ENCODE measurements around the gene ACBD4. TPM values are rescaled to one million over a fixed set of nuclear protein-coding genes. Genes with fewer than 3 reads are reported as not detected.
"Not testable (repeated sequence)": the region's sequence is repeated elsewhere in the genome, so short reads cannot be mapped to it uniquely, and the experiment has no call there.

Gene ACBD4
- total and polyA plus RNA-seq, 7 donors: 13.2 to 36.5 (median 21.2) TPM

DNA sequence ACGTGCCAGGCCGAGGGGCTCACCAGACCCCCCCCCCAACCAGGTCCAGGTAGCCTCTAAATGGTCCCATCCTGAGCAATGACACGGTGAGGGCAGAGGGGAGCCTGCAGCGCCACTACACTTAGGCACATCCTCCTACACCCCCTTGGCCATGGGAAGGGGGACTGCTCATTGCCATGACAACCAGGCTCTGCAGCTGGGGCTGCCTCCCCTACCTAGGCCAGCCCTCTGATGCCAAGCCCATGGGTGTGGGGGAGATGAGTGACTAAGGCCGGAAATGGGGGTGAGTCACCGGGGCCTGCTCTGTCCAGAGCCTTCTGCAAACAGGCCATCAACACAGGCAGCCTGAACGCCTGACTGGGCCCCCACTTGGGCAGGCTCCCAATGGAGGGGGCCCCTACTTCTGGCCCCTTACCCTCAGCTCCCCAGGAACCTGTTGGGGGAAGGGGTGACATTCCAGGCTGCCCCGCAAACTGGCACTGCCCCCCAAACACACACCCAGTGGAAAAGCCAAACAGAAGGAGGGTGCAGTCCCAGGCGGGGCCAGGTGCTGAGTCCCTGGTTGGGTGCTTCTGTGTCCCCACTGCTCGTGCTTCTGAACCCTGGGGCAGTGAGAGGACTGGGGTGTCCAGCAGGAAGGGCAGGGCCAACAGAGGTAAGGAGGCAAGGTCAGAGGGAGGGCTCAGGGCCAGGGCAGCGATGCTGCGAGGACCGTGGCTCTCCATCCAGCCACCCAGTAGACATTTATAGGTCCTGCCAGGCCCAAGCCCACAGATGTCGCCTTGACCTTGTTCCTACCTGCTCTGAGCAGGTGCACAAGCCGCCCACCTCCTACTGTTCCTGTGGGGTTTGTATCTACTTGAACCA, 11.3 kb upstream of the ACBD4 start:
- WGBS, 2 donors: 45 to 62% methylated on average over 15 of the region's 15 CpGs
- Histone ChIP-seq H3K27ac (peak overlapping the region; percentile 20 to 73 (median 49)), H3K4me1 (peaks cover 0 to 56% (median 52%) of the 10 kb centered on the region in 4 donors), H3K4me3 (no peak overlapping the region), H3K27me3 (no peaks in the 10 kb centered on the region), H3K36me3 (peaks cover 0 to 18% (median 6%) of the 10 kb centered on the region in 4 donors), H3K9me3 (no peaks in the 10 kb centered on the region)
- TF ChIP-seq EP300 (IDR thresholded peaks at IDR 0.05) (no peak), POLR2AphosphoS5 (IDR thresholded peaks at IDR 0.05) (peak in 1 of 4 donors; percentile 45)
- intact Hi-C loops (cut with DNase I): no loop called here
- DNase-seq: peak; percentile 84

DNA sequence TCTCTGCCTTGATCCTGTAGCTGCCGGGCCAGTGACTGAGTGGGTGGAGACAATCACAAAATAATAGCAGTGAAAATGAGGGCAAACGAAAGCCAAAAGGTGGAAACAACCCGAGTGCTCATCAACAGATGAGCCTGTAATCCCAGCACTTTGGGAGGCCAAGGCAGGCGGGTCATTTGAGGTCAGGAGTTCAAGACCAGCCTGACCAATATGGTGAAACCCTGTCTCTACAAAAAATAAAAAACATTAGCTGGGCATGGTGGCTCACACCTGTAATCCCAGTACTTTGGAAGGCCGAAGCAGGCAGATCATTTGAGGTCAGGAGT, 10.7 kb upstream of the ACBD4 start:
- Histone ChIP-seq H3K4me1 (peaks cover 0 to 62% (median 58%) of the 10 kb centered on the region in 4 donors), H3K36me3 (peaks cover 0 to 12% (median 5%) of the 10 kb centered on the region in 4 donors), H3K27ac (peak overlapping the region in 3 of 4 donors; percentile 48 to 73 (median 50))
- H3K4me3 ChIP-seq; intact Hi-C loops (cut with DNase I); H3K27me3 ChIP-seq; DNase-seq; H3K9me3 ChIP-seq: not testable (repeated sequence)
- 54 to 72% methylated on average over 5 of the region's 5 CpGs for WGBS, 2 donors

DNA sequence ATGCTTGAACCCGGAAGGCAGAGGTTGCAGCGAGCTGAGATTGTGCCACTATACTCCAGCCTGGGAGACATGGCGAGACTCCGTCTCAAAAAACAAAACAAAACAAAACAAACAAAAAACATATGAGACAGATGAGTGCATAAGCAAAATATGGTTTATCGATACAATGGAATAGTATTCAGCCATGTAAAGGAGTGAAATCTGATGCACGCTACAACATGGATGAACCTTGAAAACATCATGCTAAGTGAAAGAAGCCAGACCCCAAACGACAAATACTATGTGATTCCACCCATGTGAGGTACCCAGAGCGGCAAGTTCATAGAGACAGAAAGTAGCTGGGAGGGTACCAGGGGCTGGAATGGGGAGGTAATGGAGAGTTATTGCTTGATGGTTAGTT, 10.0 kb upstream of the ACBD4 start:
- no peaks in the 10 kb centered on the region for H3K9me3 ChIP-seq
- intact Hi-C loops (cut with DNase I): no loop called here
- H3K27ac ChIP-seq: no peak overlapping the region
- peaks cover 0 to 70% (median 65%) of the 10 kb centered on the region in 4 donors for H3K4me1 ChIP-seq
- no peak overlapping the region for H3K4me3 ChIP-seq
- DNase-seq: no peak
- H3K27me3 ChIP-seq: no peaks in the 10 kb centered on the region
- 98% methylated on average over 8 of the region's 8 CpGs for WGBS, 2 donors
- H3K36me3 ChIP-seq: peaks cover 0 to 4% (median 0%) of the 10 kb centered on the region in 4 donors
- TF ChIP-seq, protein P1, sequence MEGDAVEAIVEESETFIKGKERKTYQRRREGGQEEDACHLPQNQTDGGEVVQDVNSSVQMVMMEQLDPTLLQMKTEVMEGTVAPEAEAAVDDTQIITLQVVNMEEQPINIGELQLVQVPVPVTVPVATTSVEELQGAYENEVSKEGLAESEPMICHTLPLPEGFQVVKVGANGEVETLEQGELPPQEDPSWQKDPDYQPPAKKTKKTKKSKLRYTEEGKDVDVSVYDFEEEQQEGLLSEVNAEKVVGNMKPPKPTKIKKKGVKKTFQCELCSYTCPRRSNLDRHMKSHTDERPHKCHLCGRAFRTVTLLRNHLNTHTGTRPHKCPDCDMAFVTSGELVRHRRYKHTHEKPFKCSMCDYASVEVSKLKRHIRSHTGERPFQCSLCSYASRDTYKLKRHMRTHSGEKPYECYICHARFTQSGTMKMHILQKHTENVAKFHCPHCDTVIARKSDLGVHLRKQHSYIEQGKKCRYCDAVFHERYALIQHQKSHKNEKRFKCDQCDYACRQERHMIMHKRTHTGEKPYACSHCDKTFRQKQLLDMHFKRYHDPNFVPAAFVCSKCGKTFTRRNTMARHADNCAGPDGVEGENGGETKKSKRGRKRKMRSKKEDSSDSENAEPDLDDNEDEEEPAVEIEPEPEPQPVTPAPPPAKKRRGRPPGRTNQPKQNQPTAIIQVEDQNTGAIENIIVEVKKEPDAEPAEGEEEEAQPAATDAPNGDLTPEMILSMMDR (IDR thresholded peaks at IDR 0.05): no peak
- TF ChIP-seq POLR2A (IDR thresholded peaks at IDR 0.05) (no peak), EP300 (IDR thresholded peaks at IDR 0.05) (no peak), POLR2AphosphoS5 (IDR thresholded peaks at IDR 0.05) (no peak)

DNA sequence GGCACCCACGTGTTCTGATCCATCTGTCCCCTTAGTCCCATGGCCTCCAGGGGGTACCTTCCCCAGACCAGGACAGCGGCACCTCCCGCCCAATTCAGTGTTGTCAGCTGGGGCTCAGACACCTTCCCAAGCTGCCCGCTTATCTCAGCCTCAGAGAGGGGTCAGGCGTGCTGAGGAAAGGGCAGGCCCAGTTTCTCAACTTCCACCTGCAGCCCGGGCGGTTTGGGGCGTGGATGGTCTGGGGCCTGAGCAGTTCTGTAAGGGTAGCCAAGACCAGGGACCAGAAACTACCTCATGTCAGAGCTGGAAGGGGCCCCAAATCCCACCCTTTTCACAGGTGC, 8.3 kb upstream of the ACBD4 start:
- intact Hi-C loops (cut with DNase I): no loop called here
- DNase-seq: peak; percentile 62
- no peaks in the 10 kb centered on the region for H3K36me3 ChIP-seq
- H3K9me3 ChIP-seq: no peaks in the 10 kb centered on the region
- peak overlapping the region; percentile 82 to 100 (median 98) for H3K27ac ChIP-seq
- WGBS, 2 donors: 25 to 79% methylated on average over 8 of the region's 8 CpGs
- TF ChIP-seq POLR2AphosphoS5 (IDR thresholded peaks at IDR 0.05): no peak
- no peak for TF ChIP-seq EP300 (IDR thresholded peaks at IDR 0.05)
- TF ChIP-seq, protein P1 (IDR thresholded peaks at IDR 0.05): no peak
- no peak for TF ChIP-seq POLR2A (IDR thresholded peaks at IDR 0.05)
- H3K4me1 ChIP-seq: peaks cover 0 to 79% (median 74%) of the 10 kb centered on the region in 4 donors
- H3K27me3 ChIP-seq: no peaks in the 10 kb centered on the region
- no peak overlapping the region for H3K4me3 ChIP-seq

DNA sequence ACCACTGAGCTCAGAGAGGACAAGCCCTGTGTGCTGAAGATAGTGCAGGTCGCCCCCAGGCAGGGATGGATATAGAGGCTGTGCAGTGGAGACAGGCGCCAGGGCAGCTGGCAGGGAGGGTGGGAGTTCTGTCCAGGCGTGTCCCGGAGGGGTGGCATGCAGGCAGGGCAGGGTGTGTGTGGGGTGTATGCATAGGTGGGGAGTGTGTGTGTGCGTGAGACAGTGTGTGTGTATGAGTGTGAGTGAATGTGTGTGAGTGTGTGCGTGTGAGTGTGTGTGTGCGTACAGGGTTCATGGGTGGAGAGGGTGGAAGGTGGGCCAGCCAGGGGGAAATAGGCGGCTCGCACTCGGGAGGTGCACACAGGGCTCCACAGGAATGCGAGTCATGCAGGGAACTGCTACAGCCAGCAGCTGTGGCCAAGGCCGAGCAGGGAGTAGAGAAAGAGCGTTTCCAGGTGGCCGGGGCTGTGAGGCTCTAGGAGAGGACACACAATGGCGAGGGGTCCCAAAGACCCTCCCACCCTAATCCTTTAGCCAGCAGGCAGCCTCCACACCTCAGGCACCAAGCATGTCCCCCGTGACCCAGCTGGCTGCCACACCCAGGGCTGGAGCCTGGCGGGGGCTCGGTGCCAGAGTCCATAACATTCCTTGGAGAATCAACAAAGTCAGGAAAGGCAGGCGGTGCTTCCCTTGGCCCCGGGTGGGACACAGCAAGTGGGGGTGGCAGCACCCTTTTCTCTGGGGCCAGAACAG, 7.8 kb upstream of the ACBD4 start:
- no peaks in the 10 kb centered on the region for H3K9me3 ChIP-seq
- no peaks in the 10 kb centered on the region for H3K27me3 ChIP-seq
- 11 to 57% methylated on average over 20 of the region's 20 CpGs for WGBS, 2 donors
- peak overlapping the region in 2 of 4 donors; percentile 10 to 19 for H3K4me3 ChIP-seq
- DNase-seq: peak; percentile 87
- TF ChIP-seq POLR2AphosphoS5 (IDR thresholded peaks at IDR 0.05) (peak in 1 of 4 donors; percentile 22), POLR2A (IDR thresholded peaks at IDR 0.05) (no peak), EP300 (IDR thresholded peaks at IDR 0.05) (peak in 1 of 4 donors; percentile 11)
- TF ChIP-seq, protein P1 (IDR thresholded peaks at IDR 0.05): no peak
- H3K4me1 ChIP-seq: peaks cover 0 to 76% (median 73%) of the 10 kb centered on the region in 4 donors
- H3K36me3 ChIP-seq: no peaks in the 10 kb centered on the region
- intact Hi-C loops (cut with DNase I): no loop called here
- peak overlapping the region; percentile 82 to 100 (median 98) for H3K27ac ChIP-seq
